GM19467 (cell line): ENCODE data around the gene IGSF5.
"Not testable (repeated sequence)": the region's sequence is repeated elsewhere in the genome, so short reads cannot be mapped to it uniquely, and the experiment has no call there.

Experiments used
- ATAC-seq: cut with Tn5 transposase; IDR thresholded peaks from one replicate; pipeline ENCODE4 v1.9.1; 2021; ENCODE audit warnings: mild to moderate bottlenecking, moderate library complexity; ENCODE audit not compliant: unreplicated experiment

Gene IGSF5

DNA sequence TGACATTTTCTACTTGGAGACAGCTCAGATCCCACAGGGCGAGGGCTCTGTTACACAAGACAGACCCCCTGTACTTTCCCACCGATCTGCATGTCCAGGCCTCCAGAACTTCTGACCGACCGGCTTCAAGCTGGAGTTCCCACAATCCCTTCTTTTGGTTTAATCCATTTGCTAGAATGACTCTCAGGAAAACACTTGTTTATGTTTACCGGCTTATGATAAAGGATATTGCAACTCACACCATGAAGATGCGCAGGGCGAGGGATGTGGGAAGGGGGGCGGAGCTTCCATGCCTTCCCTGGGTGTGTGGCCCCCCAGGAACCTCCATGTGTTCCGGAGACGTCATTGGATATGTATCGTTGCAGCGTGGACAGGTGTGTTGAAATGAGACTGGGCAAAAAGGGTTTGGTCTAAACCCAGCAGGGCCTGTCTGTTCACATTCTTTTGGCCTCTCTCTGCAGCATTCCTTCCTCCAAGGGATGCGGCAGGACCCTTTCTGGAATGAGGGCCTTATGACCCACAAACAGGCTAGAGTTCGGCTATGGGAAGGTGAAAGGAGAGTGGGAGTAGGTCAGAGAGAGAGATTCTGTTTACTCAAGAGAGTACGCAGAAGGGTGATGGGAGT is 7.5 kb upstream of the IGSF5 start:
- no peak for ATAC-seq

DNA sequence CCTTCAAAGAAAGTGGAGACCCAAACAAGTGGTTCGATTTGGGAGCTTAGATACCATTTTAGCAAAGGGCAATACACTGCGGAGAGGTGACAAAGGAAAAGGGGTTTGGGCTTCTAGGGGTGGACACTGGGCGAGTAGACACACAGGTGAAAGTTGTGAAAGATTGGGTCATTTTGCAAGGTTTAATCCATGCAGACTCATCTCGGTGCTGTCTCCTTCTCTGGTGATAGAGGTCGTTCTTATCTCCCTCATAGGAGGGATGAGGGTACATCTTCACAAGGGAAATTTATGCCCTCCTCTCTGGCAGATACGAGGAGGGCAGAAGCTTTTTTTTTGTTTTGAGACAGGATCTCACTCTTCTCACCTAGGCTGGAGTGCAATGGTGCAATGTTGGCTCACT is 6.4 kb upstream of the IGSF5 start:
- no peak for ATAC-seq

DNA sequence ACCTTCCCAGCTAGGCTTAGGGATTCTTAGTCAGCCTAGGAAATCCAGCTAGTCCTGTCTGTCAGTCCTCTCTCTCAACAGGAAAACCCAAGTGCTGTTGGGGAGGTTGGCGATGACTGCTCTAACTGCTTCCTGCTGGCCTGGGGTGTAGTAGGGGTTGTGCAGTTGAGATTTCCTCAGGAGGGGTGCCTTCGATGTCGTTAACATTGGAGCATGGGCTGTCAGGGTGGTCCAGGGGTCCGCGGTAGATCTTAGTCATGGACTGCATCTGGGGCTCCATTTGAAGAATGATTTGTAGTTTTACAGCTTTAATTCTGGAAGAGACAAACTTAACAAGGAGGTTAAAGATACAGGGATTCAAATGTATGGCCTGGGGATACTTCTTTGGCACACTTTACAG is 5.5 kb upstream of the IGSF5 start:
- not testable (repeated sequence) for ATAC-seq

DNA sequence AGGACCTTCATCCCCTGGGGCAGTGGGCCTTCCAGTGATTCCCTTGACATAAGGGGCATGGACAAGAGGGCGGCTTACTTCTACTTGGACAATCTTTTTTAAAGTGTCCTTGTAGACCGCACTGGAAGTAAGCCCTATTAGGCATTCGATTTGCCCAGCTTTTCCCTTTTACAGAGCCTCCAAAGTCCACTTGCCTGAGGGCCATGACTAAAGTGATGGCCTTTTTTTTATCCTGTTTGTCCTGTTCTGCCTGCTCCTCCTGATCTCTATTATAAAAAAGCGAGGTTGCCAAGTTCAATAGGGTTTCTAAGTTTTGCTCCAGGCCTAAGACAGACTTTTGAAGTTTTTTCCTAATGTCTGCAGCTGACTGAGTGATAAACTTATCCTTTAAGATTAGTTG is 2.4 kb upstream of the IGSF5 start:
- ATAC-seq, result not testable (repeated sequence)

DNA sequence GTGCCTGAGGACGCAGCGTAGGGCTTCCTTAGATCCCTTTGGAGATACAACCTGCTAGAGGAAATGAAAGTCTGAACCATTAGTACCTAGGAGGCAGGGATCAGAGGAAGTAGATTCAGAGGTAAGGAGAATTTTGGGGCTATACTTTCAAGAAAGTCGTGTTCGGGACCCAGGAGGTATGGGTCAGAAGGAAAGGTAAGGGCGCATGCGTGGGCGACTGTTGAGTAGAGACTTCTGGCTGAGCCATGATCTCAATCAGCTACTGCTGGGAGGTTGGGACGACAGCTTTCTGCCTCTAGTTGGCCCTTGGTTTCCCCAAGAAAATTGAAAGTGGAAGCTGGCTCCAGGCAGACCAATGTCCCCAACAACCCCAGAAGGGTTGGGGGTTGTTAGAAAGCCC is 349 bp downstream of the IGSF5 start:
- ATAC-seq, result not testable (repeated sequence)

DNA sequence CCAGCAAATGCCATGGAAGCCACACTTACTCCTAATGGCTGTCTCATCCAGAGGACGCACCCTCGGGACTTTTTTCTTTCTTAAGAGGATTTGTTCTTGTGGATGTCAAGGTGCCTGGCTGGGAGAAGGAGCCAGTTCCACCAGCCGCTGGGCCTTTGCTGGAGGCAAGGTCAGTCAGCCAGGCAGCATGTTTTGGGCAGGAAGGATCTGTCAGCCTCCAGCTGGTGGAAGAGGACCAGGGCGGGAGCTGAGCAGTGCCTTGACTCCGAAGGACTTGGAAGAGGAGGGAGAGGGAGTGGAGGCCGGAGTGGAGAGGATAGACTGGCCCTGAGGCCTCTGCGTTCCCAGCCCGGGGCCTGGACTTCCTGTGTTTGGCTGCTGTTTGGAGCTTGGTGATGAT is 5.7 kb downstream of the IGSF5 start:
- ATAC-seq, result no peak

DNA sequence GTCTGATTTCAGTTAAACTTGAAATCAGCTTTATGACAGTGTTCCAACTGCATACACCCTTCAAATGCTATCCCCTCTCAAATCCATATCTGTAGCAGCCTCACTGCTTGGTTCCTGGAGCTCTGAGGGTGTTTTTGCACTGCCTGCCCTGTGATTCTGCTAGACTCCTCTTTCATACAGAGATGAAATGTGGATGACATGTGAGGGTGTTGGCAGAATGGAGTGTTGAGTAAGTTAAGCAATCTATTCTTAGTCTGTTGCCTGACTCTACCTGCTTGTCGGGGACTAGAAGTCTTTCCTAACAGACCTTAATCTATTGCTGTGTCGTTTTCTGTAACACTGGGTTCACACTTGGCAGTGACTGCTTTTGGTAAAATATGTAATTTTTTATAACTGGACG is 9.8 kb downstream of the IGSF5 start:
- no peak for ATAC-seq

DNA sequence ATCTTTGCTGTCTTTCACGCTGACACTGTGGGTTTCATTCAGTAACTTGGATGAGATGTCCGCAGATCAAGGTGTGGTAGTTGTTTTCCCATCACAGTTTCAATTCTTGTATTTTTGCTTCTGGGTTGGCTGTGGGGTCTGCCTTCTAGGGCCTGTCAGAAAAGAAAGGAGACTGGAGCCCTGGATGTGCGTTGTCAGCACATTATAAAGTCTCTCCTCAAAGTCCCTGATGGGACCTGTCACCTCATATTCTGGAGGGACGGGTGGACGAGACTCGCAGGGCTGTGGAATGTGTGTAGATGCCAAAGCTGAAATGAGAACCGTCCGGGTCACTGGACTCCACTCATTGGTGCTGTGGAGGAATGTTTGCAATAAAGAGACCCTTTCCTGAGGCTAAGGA is 11.3 kb downstream of the IGSF5 start:
- ATAC-seq, result no peak

DNA sequence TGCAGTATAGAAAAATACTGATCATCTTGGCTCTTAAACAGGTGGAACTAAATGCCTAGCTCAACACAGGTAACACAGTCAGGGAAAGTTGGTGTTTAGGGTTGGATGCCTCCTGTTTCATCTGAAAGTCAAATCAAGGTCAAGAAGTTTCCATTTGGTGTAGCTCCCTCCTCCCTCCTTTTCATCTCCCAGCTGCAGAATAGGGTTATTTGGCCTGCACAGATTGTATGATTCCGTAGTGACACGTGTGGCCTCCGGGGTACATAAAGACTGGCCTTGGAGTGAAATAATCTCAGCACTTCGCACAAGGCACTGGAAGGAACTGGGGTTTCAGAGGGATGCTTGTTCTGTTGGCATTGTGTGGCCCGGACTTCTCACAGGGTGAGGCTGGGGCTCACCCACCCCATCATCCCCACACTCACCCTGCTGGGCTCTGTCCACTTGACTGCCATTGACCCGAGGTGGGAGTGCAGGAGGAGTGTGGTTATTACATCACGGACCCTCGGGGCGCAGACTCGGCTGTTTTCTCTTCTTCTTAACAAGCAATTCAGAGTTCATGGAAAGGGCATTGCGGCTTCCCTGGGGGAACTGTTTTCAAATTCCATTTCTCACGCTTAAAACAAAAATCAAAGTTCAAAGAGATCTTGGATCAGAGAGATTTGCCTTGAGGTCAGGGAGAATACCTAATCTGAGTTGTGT is 18.4 kb downstream of the IGSF5 start:
- no peak for ATAC-seq

DNA sequence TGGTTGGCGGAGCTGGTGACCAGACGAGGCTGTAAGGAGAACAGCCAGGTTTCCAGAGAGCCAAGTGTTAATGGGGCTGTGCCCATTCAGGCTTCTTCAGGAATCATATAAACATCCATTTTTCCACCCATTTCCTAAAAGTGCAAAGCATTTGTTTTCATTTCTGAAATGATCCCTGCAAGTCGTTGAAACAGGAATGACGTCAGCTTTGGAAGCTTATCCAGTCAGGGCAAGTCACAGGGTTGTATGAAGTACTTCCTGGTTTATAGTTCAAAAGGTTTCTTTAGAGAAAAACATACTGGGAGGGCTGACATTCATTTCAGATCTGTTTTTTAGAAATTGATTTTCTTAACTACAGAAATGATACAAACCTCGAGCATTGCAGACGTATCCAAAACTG is 29.2 kb downstream of the IGSF5 start:
- no peak for ATAC-seq

DNA sequence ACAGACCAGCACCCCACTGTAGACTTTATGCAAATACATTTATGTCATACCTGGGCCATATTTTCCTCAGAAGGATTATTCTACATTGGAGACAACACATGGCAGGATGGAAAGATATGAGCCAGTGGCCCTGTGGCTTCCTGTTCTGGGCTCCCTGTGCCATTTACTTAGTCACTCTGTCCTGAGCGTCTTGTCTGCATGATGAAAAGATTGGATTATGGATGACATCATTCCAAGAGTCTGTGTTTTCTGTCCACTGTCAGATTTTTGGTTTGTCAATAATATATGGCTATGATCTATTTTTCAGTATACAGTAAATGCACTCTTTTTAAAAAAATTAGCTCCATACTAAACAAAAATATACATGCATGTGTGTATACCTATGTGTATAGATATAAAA is 30.8 kb downstream of the IGSF5 start:
- no peak for ATAC-seq

DNA sequence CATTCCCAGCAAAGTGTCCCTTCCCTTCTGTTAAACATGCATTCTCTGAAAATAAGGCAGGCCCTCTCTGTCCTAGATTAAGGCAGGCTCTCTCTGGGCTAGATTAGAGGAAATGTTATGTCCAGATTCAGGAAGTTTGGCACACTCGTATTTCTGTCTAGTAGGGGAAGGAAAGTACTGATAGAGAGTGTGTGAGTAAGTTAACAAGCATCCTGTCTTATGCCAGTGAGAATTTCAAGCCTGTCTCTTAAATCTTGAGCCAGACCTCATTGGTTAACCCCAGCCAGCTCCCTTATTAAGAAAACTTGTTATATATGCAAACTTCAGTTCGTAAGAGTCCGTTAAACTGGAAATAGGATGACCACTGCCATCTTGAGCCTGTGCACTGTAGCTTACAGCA is 31.6 kb downstream of the IGSF5 start:
- ATAC-seq, result no peak

DNA sequence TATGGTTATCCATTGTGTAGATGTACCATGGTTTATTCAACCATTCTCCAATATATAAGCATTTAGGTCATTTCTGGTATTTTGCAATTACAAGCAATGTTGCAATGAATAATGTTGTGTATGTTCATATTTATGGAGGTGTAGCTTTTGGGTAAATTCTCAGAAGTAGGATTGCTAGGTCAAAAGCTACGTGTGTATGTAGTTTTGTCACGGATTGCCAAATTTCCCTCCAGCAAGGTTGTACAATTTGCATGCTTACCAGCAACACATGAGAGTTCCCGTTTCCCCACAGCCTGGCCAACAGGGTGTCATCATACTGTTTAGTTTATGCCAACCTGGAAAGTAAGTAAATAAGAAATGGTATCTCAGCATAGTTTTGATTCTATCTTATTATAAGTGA is 36.3 kb downstream of the IGSF5 start:
- ATAC-seq, result no peak

DNA sequence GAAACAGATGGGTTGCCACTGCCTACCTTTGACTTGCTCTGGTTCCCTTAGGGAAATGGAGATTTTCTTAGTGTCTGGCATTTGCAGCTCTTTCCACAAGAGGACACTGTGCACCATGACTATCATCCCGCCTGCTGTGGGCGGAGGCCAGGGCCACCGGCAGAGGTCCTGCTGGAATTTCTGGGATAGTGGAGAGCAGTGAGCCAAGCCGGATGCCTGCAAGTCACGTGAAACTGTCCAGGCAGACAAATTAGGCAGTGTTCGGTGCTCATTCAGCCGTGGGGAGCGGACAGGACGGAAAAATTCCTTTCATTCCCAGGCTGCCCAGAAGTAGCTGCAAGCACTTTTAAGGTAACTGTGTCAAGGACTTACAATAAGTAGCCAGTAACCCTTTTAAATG is 43.4 kb downstream of the IGSF5 start:
- ATAC-seq, result no peak

DNA sequence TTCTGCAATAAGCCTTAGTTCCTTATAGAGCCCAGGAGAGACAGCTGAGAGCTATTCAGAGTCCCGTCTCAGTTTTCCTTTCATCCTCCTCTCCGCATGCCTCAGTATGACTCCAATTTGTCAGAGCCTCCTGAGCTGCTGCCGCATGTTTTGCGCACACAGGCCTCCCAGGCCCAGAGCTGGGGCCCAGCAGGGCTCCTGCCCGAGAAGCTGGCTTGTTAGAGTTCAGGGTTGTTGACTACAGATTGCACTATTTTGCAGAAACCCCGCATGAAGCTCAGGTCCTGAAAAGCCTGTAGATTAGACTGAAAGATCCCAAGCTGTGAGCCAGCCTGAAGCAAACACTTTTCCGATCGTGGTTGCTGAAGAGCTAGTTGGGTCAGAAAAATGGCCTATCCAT is 51.5 kb downstream of the IGSF5 start:
- no peak for ATAC-seq

DNA sequence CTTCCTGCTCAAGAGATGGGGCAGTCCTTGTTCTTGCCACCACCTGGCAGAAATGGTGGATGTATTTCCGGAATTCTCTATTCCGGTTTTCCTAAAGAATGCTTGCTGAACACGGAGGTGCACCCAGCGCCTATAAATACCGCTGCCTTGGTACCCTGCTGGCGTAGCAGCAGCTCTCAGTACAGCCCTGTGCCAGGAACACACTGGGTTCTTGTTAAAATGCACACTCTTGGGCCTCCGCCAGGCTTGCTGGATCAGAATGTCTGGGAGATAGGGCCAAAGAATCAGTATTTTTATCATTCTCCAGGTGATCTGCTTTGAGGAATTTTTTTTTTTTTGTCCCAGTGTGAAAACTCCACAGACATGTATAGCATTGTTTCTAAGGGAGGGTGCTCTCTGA is 54.2 kb downstream of the IGSF5 start:
- ATAC-seq, result no peak

DNA sequence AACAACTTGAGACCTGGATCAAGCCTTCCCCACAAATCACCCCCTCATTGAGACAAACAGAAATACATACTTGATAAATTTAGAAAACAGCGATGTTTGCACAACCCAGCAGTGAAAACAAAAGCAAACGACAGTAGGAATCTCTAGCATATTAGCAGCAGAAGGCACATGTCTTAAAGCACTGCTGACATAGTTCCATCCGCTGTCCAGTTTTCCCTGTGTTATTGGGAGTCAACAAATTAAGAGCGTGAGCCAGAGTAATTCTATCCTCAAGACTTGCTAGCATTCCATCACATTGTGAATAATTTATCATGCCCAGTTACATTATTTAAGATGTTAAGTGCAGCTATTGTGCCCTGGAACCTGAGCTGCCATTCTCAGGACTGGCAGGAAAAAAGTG is 55.3 kb downstream of the IGSF5 start:
- ATAC-seq, result no peak

DNA sequence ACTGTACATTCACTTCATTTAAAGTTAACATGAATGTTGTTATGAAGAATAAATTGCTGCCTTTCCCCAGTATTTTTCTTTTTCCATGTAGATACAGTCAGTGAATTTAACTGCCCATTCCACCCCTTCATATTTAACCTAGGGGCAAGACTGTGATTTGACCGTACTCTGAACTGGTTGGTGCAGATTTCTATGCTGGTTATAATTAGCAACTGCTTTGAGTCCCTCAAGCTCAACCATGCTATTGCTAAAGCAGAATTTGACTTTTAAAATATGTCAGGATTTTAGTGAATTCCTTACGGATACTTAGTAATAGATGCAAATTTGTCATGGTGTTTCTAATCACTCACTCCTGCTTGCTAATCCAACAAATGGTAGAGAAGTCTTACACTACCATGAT is 57.2 kb downstream of the IGSF5 start:
- no peak for ATAC-seq

DNA sequence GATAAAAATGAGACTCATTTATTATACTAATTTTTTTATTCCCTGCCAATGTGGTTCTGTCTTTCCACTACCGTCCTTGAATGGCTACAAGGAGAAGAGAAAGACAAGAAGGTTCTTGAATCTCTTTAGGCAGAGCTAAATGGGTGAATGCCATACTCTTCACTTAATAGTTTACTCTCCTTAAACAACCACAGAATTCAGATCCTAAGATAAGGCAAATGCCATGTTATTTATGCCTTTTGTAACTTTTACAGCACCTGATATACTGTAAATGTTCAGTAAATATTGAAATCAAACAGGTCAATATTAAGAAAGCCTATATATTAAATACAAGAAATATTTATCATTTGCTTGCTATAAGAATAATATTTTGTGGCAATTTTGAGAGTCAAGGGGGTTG is 58.4 kb downstream of the IGSF5 start:
- ATAC-seq, result no peak

DNA sequence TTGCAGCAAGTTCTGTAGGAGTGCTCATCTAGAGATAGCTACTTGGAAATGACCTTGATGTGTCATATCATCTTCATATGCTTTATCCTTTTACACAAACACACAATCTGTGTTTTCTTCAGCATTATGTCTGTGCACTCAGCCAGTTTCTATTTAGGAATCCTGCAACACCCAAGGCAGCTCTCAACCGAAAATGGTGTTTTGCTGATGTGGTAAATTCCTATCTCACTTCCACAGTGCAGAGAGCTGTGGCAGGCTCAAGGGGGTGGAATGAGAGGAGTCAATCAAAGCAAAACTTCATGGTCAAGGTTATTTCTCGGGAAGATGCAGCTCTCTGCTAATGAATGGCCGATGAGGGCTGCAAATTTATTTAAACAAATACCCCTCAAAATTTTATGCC is 59.3 kb downstream of the IGSF5 start:
- no peak for ATAC-seq

DNA sequence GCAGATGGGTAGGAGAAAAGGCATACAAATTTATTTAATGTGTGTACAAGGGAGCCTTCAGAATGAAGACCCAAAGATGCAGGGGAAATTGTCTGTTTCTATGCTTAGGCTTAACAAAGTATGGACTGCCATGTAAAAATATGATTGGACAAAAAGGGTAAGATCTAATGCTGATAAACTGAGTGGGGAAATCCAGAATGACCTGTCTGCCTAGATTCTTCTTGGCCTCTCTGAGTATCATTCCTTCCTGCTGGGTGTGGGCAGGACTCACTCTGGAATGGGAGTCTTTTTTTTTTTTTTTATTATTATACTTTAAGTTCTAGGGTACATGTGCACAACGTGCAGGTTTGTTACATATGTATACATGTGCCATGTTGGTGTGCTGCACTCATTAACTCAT is 61.0 kb downstream of the IGSF5 start:
- no peak for ATAC-seq

DNA sequence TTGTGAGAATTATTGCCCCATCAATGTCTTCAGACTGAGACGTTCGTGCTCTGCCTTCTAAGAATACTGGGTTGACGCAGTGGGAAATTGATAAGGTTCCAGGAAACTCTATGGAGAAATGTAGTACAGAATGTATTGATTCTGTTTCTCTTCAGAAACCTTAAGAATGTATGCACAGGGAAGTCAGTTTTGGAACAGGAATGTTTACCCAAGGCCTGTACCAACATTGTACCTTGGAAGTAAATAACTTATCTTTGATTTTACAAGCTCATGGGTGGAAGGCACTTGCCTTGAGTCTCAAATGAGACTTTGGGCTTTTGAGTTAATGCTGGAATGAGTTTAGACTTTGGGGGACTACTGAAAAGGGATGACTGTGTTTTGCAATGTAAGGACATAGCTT is 62.8 kb downstream of the IGSF5 start:
- no peak for ATAC-seq

DNA sequence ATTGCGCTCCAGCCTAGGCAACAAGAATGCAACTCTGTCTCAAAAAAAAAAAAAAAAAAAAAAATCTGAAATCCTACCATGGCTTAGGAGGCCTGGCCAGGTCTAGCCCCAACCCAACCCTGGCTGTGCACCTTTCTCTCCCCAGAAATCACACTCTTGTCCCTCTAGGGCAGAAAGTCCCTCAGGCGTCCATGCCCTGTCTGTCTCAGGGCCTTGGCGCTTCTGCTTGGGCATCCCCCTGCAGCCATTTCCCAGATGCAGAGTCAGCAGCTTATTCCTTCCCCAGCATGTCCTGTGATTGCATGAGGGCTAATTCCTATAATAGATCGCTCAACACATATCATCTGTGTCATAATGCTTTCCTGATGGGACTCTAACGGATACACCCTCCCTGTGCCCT is 65.0 kb downstream of the IGSF5 start:
- no peak for ATAC-seq
